Measurements from ENCODE around the gene ZNF593OS. TPM values are rescaled to one million over a fixed set of nuclear protein-coding genes. Genes with fewer than 3 reads are reported as not detected.

The ZNF593OS gene
- polyA plus RNA-seq, 1 donor from 2014 or later = not detected

DNA sequence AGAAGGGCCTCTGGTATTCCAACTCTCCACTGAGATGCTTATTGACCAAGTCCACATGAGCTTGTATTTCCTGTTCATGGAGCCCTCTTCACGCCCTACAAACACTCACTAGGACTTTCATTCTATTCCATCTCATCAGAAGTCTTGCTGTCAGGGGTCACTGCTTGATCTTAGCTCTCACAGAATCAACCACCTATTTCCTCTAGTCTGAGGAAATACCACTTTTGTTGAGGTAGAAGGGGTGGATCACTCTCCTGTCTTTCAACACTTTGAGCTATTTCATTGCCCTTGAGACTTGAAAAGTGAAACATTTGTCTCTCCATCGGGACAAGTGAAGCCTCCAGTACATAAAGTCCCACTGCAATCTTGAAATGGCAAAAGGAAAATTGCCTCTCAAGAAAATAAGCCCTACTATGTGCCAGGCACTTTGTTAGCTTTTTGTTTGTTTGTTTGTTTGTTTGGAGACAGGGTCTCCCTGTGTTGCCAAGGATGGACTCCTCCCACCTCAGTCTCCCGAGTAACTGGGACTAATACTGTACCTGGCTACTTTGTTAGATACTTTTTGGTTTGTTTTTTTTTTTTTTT lies 32.6 kb downstream of the ZNF593OS start:
- Histone ChIP-seq H2AFZ (ENCODE audit: low read depth, low read length) (no peak overlapping the region), H4K20me1 (ENCODE audit: insufficient read depth) (no peaks in the 10 kb centered on the region), H3F3A (ENCODE audit: insufficient read depth, low read length, poor library complexity, severe bottlenecking) (no peaks in the 10 kb centered on the region), H3K9ac (ENCODE audit: low read length) (no peak overlapping the region), H3K4me3 (ENCODE audit: low read length) (no peak overlapping the region), H3K4me2 (ENCODE audit: low read length) (no peak overlapping the region), H3K79me2 (replicated peaks; ENCODE audit: insufficient read depth, low read length) (no peaks in the 10 kb centered on the region), H3K9me3 (ENCODE audit: low read length) (no peaks in the 10 kb centered on the region), H3K9me2 (ENCODE audit: insufficient read depth, low read length) (no peaks in the 10 kb centered on the region), H3K27me3 (ENCODE audit: insufficient read depth, low read depth, low read length) (no peaks in the 10 kb centered on the region), H3K36me3 (ENCODE audit: insufficient read depth, low read length) (no peaks in the 10 kb centered on the region), H3K27ac (ENCODE audit: low read length) (no peak overlapping the region)
- no peak for TF ChIP-seq SMC3 (conservative IDR thresholded peaks at IDR 0.05; ENCODE audit: poor library complexity)
- TF ChIP-seq, protein P1, sequence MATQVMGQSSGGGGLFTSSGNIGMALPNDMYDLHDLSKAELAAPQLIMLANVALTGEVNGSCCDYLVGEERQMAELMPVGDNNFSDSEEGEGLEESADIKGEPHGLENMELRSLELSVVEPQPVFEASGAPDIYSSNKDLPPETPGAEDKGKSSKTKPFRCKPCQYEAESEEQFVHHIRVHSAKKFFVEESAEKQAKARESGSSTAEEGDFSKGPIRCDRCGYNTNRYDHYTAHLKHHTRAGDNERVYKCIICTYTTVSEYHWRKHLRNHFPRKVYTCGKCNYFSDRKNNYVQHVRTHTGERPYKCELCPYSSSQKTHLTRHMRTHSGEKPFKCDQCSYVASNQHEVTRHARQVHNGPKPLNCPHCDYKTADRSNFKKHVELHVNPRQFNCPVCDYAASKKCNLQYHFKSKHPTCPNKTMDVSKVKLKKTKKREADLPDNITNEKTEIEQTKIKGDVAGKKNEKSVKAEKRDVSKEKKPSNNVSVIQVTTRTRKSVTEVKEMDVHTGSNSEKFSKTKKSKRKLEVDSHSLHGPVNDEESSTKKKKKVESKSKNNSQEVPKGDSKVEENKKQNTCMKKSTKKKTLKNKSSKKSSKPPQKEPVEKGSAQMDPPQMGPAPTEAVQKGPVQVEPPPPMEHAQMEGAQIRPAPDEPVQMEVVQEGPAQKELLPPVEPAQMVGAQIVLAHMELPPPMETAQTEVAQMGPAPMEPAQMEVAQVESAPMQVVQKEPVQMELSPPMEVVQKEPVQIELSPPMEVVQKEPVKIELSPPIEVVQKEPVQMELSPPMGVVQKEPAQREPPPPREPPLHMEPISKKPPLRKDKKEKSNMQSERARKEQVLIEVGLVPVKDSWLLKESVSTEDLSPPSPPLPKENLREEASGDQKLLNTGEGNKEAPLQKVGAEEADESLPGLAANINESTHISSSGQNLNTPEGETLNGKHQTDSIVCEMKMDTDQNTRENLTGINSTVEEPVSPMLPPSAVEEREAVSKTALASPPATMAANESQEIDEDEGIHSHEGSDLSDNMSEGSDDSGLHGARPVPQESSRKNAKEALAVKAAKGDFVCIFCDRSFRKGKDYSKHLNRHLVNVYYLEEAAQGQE (IDR thresholded peaks at IDR 0.05; ENCODE audit: borderline replicate concordance) = no peak
- TF ChIP-seq, protein P2, sequence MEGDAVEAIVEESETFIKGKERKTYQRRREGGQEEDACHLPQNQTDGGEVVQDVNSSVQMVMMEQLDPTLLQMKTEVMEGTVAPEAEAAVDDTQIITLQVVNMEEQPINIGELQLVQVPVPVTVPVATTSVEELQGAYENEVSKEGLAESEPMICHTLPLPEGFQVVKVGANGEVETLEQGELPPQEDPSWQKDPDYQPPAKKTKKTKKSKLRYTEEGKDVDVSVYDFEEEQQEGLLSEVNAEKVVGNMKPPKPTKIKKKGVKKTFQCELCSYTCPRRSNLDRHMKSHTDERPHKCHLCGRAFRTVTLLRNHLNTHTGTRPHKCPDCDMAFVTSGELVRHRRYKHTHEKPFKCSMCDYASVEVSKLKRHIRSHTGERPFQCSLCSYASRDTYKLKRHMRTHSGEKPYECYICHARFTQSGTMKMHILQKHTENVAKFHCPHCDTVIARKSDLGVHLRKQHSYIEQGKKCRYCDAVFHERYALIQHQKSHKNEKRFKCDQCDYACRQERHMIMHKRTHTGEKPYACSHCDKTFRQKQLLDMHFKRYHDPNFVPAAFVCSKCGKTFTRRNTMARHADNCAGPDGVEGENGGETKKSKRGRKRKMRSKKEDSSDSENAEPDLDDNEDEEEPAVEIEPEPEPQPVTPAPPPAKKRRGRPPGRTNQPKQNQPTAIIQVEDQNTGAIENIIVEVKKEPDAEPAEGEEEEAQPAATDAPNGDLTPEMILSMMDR (IDR thresholded peaks at IDR 0.05; ENCODE audit: poor library complexity, severe bottlenecking) = no peak
- no peak for TF ChIP-seq TAF1 (IDR thresholded peaks at IDR 0.05; ENCODE audit: low read depth)
- TF ChIP-seq RAD21 (conservative IDR thresholded peaks at IDR 0.05) = no peak
- no peak for TF ChIP-seq EZH2 (IDR thresholded peaks at IDR 0.05; ENCODE audit: borderline replicate concordance, insufficient read depth, low read length, poor library complexity, severe bottlenecking)
- no peak for TF ChIP-seq MXI1 (conservative IDR thresholded peaks at IDR 0.05; ENCODE audit: poor library complexity, severe bottlenecking)
- no peak for TF ChIP-seq EP300 (conservative IDR thresholded peaks at IDR 0.05; ENCODE audit: poor library complexity, severe bottlenecking)
- no peak for TF ChIP-seq POLR2AphosphoS5 (IDR thresholded peaks at IDR 0.05)

DNA sequence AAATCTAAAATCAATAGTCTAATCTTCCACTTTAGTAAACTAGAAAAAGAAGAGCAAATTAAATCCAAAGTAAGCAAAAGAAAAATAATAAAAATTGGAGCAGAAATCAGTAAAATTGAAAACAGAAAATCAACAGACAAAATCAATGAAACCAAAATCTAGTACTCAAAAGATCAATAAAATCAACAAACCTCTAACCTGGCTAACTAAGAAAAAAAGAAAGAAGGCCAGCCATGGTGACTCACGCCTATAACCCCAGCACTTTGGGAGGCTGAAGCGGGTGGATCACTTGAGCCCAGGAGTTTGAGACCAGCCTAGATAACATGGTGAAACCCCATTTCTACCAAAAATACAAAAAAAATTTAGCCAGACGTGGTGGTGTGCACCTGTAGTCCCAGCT lies 37.2 kb downstream of the ZNF593OS start:
- no peaks in the 10 kb centered on the region for H3K9me2 ChIP-seq (ENCODE audit: insufficient read depth, low read length)
- no peak overlapping the region for H3K4me2 ChIP-seq (ENCODE audit: low read length)
- no peaks in the 10 kb centered on the region for H3K9me3 ChIP-seq (ENCODE audit: low read length)
- H3K36me3 ChIP-seq (ENCODE audit: insufficient read depth, low read length) = no peaks in the 10 kb centered on the region
- no peaks in the 10 kb centered on the region for H3K27me3 ChIP-seq (ENCODE audit: insufficient read depth, low read depth, low read length)
- no peak overlapping the region for H2AFZ ChIP-seq (ENCODE audit: low read depth, low read length)
- no peaks in the 10 kb centered on the region for H4K20me1 ChIP-seq (ENCODE audit: insufficient read depth)
- no peaks in the 10 kb centered on the region for H3K79me2 ChIP-seq (replicated peaks; ENCODE audit: insufficient read depth, low read length)
- H3K27ac ChIP-seq (ENCODE audit: low read length) = no peak overlapping the region
- no peak overlapping the region for H3K4me3 ChIP-seq (ENCODE audit: low read length)
- H3F3A ChIP-seq (ENCODE audit: insufficient read depth, low read length, poor library complexity, severe bottlenecking) = no peaks in the 10 kb centered on the region
- no peak overlapping the region for H3K9ac ChIP-seq (ENCODE audit: low read length)
- TF ChIP-seq SMC3 (conservative IDR thresholded peaks at IDR 0.05; ENCODE audit: poor library complexity) (no peak), EP300 (conservative IDR thresholded peaks at IDR 0.05; ENCODE audit: poor library complexity, severe bottlenecking) (no peak), POLR2AphosphoS5 (IDR thresholded peaks at IDR 0.05) (no peak), MXI1 (conservative IDR thresholded peaks at IDR 0.05; ENCODE audit: poor library complexity, severe bottlenecking) (no peak), EZH2 (IDR thresholded peaks at IDR 0.05; ENCODE audit: borderline replicate concordance, insufficient read depth, low read length, poor library complexity, severe bottlenecking) (no peak), TAF1 (IDR thresholded peaks at IDR 0.05; ENCODE audit: low read depth) (no peak), RAD21 (conservative IDR thresholded peaks at IDR 0.05) (no peak)
- TF ChIP-seq, protein P2 (IDR thresholded peaks at IDR 0.05; ENCODE audit: poor library complexity, severe bottlenecking) = no peak
- TF ChIP-seq, protein P1 (IDR thresholded peaks at IDR 0.05; ENCODE audit: borderline replicate concordance) = no peak

Data from neural cell (in vitro differentiated cells).